IMR-90 (cell line): Measurements from ENCODE around the gene IGF1R.

ENCODE experiments used
- CEBPB ChIP-seq: IDR thresholded peaks from 2 replicates; pipeline ENCODE4 v1.6.1; 2012; ENCODE audit warnings: low read depth, low read length, improper control_type of control experiment
- CTCF ChIP-seq: conservative IDR thresholded peaks from 2 replicates; pipeline ENCODE4 v1.5.1; 2012; ENCODE audit warnings: mild to moderate bottlenecking, low read depth, low read length, improper control_type of control experiment
- MAZ ChIP-seq: IDR thresholded peaks from 2 replicates; pipeline ENCODE4 v1.6.1; 2012; ENCODE audit warnings: low read depth, mild to moderate bottlenecking, low read length, improper control_type of control experiment, moderate library complexity, borderline replicate concordance
- MXI1 ChIP-seq: IDR thresholded peaks from 2 replicates; pipeline ENCODE4 v1.6.1; 2012; ENCODE audit warnings: low read depth, mild to moderate bottlenecking, low read length, moderate library complexity, borderline replicate concordance
- POLR2A ChIP-seq: IDR thresholded peaks from 2 replicates; pipeline ENCODE4 v1.6.1; 2012; ENCODE audit warnings: mild to moderate bottlenecking, low read depth, low read length
- RCOR1 ChIP-seq: IDR thresholded peaks from 2 replicates; pipeline ENCODE4 v1.6.1; 2012; ENCODE audit warnings: mild to moderate bottlenecking, low read length, improper control_type of control experiment; ENCODE audit not compliant: insufficient replicate concordance
- SMC3 ChIP-seq: fragments of 150-350 bp; IDR thresholded peaks from 2 replicates; pipeline ENCODE4 v1.6.1; 2016; ENCODE audit warnings: low read depth, mild to moderate bottlenecking, antibody characterized with exemption, low read length, moderate library complexity

GRCh38 chr15:98778960-98779359 lies 130.6 kb downstream of the IGF1R start:
- TF ChIP-seq POLR2A: no peak
- no peak for TF ChIP-seq CTCF
- TF ChIP-seq MXI1: no peak
- no peak for TF ChIP-seq CEBPB
- TF ChIP-seq RCOR1: no peak
- no peak for TF ChIP-seq SMC3
- TF ChIP-seq MAZ: no peak
